Activated CD8-positive, alpha-beta memory T cell treated with anti-CD3 and anti-CD28 coated beads for 1 hour (primary cell): ENCODE measurements around the gene SGK1.
"Not testable (repeated sequence)": the region's sequence is repeated elsewhere in the genome, so short reads cannot be mapped to it uniquely, and the experiment has no call there.

Experiments used
- DNase-seq, 2 donors: peaks; one replicate each; pipeline ENCODE4 v3.0.0-alpha.2; 2020; ENCODE audit warnings: low read depth in 1 of 2; ENCODE audit errors: extremely low read depth in 1 of 2

SGK1 gene

DNA sequence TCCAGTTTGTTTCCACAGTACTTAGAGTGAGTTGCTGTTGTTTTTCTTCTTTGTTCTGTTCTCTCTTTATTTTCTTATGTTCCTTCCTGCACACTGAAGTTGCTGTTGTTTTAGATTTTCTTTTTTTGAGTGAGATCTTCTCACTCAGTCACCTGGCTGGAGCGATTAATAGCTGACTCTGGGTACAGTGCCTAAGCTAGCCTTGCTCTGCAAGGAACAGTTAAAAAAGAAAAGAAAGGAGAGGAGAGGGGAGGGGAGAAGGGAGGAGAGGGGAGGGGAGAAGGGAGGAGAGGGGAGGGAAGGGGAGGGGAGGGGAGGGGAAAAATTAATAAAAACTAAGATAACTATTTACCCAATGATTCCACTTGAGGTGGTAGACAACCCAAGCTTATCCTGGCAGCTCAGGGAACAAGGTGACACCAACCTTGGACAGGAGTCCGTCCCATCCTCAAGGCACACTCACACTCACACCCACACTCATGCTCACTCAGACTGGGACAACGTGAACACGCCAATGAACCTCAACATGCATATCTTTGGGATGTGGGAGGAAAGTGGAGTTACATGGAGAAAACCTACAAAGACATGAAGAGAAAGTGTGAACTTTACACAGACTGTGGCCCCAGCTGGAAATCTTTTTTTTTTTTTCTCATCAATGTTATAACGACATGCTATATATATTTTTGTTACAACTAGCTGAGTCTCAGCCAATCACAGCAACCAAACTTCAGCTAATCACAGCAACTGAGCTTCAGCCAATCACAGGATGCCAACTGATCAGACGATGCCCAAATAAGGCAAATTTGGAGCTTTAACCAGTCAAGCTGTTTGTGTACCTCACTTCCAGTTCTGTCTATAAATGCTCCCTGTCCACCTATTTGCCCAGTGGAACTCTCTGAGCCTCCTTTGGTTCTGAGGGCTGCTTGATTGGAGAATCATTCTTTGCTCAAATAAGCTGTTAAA, 124.1 kb downstream of the SGK1 start:
- DNase-seq, result no peak

DNA sequence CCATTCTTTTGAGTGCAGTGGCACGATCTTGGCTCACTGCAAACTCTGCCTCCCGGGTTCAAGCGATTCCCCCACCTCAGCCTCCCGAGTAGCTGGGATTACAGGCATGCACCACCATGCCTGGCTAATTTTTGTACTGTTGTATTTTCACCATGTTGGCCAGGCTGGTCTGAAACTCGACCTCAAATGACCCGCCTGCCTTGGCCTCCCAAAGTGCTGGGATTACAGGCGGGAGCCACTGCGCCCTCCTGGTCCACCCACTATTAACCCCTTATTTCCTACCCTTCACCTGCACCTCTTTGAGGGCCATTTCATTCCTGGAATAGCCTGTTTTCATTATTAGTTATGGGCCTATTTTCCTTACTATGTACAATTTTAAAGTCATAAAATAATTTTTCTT, 125.3 kb downstream of the SGK1 start:
- not testable (repeated sequence) for DNase-seq

DNA sequence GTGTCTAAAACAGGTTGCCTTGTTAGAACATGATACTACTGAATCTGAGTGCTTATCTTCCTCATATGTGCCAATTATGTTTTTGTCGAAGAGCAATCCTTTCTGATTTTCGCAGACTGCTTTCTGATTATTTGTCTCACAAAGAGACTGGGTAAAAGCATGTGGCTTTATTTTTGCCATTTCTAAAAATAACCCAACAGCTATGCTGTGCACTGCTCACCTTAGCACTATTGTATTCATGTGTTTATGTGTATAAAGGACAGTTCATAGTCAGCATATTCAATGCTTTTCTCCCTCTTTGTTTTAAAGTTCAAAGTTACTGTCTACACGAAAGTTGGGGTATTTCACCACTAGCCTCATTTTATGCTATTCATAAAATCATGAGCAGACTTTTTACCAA, 127.0 kb downstream of the SGK1 start:
- no peak for DNase-seq

DNA sequence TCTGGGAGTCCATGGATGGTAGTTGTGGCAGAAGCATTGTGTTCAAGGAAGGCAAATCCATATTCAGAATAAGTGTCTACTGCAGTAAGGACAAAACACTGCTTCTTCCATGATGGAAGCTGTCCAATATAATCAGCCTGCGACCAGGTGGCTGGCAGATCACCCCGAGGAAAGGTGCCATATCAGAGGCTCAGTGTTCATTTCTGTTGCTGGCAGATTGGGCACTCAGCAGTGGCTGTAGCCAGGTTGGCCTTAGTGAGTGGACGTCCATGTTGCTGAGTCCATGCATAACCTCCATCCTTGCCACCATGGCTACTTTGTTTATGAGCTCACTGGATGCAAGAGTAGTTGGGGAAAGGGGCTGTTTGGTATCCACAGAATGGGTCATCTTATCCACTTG, 130.2 kb downstream of the SGK1 start:
- DNase-seq, result no peak

DNA sequence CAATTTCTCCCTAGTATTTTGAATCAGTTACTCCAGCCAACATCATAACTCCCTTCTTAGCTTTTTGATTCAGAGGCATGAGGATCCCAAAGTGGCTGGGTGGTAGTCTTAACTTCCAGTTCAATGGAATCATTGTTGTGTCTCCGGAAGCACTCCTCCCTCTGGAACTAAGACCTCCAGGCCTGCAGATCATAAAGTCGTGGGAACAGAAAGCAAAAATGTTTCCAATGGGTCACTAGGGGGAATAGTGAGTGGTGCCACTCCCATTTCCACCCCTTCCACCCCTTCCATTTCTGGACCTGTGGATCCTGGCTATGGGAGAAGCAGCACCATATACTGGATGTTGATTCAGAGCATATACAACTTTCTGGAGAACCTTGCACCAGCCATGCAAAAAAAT, 130.8 kb downstream of the SGK1 start:
- DNase-seq, result no peak

DNA sequence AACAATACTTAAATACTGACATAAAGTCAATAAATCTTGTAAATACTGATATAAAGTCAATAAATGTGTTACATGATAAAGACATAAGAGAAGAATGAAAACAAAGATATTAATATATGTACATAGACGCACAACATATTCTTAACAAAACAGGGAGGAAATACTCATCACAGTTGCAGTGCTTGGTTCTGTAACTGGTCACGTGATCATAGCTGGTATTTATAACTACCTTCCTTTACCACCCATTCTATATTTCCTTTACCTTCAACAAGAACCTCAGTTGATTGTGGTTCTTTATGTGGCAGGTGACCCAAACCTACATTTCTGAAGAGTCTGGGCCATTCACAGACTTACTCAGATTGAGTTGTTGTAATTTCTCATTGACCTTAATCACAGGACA, 131.6 kb downstream of the SGK1 start:
- no peak for DNase-seq

DNA sequence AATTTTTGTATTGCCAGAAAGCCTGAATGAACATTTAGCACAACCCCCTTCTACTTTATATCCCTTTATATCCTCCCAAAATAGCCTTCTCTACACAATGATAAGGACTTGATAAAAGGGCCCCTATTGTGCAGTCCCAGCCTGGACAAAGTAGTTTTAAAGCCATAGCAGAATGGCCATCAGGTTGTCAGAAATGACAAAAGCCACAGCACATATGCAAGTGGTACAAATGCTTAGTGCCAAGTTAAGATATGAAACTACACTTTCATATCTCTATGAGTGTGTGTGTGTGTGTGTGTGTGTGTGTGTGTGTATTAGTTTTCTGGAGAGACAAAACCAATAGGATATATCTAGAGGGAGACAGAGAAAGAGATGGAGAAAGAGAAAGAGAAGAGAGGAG, 132.6 kb downstream of the SGK1 start:
- DNase-seq, result no peak

DNA sequence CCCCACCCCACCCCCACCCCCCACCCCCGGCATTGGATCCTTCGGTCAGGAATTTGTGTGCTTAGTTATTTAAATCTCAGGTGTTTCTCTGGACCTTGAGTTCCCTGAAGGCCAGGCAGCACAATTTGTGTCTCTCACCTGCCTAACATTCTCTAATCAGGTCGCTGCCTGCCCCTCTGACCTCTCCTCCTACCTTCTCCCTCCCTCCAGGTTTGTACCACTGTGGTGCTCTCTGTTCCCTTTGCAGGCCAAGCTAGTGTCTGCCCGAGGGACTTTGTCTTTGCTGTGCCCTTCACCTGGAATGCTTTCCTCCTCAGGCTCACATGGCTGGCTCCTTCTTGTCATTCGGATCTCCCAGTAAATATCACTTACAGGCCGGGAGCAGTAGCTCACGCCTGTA, 134.1 kb downstream of the SGK1 start:
- DNase-seq, result no peak

DNA sequence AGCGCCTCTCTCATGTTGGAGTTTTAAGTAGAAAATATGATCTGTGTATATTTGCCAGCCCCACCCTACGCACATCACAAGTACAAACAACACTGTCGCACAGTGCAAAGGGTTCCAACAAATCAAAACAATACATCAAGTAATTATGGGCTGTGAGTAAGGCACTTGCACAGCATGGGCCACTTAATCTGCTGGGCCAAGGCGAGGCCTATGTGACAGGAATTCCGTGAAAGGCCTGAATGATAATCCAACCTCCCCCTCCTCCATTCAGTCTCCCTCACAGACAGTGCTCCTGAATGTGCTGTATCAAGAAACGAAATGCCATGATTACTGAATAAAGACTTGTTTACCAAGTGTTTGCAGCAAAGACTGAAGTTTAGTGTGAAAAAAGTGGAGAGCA, 135.4 kb downstream of the SGK1 start:
- DNase-seq, result no peak

DNA sequence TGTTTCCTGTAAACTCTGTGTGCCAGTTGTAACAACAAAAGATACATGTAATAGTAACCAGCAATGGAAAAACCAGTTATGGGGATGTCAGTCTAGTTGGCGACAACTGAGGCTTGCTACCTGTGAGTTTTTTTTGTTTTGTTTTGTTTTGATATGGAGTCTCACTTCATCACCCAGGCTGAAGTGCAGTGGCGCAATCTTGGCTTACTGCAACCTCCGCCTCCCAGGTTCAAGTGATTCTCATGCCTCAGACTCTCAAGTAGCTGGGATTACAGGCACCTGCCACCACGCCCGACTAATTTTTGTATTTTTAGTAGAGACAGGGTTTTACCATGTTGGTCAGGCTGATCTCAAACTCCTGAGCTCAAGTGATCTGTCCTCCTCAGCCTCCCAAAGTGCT, 136.2 kb downstream of the SGK1 start:
- not testable (repeated sequence) for DNase-seq

DNA sequence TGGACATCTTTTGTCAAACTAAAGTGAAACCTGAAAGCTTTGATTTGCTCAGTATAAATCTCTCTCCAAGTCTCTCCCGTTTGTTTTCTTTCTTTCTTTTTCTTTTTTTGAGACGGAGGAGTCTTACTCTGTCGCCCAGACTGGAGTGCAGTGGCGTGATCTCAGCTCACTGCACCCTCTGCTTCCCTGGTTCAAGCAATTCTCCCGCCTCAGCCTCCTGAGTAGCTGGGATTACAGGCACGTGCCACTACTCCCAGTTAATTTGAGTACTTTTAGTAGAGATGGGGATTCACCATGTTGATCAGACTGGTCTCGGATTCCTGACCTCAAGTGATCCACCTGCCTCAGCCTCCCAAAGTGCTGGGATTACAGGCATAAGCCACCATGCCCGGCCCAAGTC, 136.7 kb downstream of the SGK1 start:
- DNase-seq, result not testable (repeated sequence)

DNA sequence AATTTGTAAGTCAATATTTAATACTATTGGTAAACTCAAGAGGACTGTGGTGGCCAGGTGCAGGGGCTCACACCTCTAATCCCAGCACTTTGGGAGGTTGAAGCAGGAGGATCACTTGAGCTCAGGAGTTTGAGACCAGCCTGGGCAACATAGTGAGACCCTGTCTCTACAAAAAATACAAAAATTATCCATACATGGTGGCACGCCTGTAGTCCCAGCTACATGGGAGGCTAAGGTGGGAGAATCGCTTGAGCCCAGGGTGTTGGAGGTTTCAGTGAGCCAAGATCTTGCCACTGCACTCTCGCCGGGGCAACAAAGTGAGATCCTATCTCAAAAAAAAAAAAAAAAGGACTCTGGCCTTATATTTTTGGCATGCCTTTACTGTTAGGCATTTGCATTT, 137.4 kb downstream of the SGK1 start:
- not testable (repeated sequence) for DNase-seq

DNA sequence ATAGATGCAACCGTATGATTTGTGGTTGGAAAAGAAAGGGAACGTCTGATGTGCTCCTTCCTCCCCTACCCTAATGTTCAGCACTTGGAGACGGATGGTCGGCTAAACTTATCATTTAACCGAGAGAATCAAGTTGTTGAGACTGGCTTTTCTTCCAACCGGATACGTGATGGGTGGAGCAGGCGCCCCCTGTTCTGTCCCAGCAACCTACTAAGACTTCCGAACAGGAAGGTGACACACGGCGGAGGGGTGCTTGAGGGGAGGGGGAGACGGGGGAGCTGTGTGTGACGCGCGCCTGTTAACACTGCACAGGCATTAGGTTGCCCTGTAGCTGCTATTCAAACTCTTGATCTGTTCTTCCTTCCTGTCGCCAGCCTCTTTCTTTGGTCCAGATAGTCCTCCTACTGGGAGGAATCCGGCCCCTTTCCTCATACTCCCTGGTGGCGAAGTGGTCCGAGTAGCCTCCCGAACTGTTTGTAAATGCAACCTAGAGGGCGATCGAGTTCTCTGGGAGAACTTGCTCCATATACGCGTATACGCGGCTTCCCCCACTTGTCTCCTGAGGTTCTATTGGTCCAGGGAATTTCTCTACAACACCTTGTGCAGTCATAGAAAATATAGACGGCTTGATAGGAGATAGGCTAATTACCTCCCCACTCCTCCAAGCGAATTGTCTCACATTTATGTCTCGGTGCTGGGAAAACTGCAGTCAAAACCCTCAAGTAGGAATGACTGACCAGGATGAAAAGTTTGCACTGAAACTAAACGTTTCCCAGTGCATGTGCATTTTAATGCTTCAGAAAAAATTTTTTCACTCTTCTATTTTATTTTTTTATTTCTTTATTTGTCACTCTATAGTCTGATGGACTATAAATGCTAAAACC, 139.5 kb downstream of the SGK1 start:
- peak; percentile 62 to 78 for DNase-seq

DNA sequence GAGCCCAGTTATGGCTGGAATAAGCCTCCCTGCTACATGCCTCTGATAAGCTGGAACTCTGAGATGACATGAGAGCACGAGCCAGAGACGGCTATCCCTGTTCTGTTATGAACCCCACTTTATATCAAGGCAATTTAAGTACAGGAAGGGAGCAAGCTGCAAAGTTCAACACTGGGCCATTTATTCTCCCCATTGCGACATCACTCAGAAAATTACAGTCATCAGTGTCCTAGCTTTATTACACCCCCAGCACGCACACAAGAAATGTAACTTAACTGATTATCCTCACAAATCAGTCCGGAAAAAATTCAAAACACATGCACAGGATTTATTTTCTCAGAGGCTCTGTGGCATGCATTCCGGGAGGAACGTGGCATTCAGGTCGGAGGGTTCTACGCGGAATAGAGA, 140.2 kb downstream of the SGK1 start:
- no peak for DNase-seq

DNA sequence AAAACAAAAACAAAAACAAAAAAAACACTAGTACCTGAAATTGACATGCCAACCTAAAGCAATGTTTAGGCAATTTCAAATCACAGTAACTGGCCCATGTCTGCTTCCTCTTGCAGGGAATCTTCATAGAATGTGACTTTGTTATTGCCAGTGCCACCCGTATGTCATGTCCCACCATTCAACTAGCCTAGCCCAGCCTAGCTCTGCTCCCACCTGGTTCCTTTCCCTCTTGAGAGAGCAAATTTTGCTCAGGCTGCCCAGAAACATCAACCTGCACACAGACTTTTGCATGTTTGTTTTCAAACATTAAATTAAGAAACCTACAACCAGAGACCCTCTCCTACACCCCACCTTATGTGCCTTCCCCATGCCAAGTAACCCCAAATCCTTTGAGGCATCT, 140.7 kb downstream of the SGK1 start:
- no peak for DNase-seq

DNA sequence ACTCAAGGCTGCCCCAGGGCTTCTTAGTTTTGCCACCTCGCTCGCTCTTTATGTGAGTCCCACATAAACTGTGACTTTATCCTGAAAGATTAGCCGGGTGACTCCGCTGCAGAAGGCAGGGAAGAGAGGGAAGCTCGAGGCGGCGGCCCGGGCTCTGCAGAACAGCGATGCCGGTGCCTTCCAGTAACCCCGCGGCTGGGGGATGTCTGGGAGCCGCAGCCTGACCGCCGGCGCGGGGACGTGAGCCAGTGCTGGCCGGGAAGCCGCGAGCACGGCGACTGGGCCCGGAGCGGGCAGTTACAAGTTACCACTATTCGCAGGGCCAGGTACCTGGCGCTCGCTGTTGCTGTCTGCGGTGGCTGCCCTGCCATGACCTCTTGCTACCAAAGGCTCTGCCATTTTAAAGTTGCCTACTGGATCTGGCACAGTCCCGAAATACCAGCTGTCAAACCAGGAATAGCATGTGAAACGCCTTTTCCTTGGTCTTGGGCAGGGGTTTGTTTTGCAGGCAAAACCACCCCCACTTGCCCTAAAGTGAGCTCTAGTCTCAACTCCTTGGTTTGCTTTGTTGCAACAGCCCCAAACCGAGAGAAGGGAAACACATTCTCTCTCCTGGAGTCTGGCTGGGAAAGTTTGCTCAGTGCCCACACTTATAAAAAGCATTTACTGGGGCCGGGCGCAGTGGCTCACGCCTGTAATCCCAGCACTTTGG, 141.5 kb downstream of the SGK1 start:
- DNase-seq, result no peak

DNA sequence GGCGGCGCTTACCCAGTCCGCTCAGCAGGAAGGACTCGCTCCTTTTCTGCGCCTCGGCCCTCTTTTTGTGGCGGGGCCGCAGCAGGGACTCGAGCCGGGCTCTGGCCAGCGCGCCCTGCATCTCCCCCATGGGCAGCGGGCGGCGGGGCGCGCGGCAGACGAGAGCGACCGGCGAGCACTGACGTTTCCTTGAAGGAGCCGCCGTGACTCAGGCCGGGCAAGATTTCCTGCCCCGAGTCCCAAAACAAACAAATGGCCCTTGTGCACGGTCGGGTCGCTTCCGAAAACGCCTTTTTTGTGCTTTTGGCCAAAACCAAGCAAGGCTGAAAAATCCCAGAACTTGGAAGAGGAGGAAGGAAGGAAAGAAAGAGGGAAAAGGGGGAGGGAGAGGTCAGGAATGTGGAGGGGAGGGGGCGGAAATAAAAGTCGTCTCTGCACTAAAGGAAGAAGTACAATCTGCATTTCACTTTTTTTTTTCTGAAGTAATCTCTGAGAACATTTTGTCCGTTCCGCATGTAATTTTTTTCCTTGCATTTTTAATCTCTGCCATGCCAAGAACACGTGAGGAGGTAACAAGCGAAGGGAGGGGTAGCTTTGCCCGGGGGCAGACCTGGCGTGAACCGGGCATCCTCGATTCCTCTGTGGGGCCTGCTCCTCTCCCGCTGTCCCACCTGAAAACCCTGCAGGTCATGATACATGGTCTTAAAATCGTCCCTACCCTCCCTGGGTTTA, 142.2 kb downstream of the SGK1 start:
- DNase-seq, result peak in 1 of 2 donors; percentile 17

DNA sequence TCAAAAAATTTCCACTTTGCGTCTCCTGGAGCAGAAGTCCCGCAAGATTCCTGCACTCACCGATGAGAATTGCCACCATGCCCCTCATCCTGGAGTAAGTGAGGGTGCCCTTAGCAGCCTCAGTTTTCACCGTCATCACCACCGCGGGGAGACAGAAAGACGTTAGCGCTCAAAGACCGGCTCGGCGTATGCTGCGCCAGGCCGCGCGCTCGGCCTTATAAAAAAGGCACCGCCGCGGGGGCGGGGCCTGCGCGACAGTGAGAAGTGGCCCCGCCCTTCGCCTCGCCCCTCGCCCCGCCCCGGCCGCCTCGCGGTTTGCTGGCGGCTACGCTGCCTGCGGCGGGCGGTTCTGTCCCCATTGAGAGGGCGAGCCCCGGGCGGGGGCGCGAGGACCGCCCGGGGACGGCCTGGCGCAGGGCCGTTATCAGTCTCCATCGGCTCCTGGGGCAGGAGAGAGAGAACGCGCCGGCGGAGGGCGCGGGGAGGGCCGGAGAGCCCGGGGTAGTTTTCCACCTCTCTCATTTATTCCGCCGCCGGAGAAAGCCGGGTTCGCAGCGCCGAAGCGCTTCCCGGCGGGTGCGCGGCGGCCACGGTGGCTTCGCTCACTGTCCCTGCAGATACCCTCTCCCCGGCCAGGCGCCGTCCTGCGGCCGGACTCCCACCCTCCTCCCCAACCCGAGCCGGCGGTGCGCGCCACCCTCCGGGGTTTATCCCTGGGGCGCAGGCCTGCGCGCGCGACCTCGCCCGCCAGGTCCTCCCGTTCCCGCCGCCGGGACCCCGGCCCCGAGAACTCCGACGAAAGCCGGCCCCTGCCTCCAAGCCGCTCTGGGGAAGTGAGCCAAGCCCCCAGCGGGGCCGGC, 143.0 kb downstream of the SGK1 start:
- DNase-seq, result peak; percentile 80 to 96

DNA sequence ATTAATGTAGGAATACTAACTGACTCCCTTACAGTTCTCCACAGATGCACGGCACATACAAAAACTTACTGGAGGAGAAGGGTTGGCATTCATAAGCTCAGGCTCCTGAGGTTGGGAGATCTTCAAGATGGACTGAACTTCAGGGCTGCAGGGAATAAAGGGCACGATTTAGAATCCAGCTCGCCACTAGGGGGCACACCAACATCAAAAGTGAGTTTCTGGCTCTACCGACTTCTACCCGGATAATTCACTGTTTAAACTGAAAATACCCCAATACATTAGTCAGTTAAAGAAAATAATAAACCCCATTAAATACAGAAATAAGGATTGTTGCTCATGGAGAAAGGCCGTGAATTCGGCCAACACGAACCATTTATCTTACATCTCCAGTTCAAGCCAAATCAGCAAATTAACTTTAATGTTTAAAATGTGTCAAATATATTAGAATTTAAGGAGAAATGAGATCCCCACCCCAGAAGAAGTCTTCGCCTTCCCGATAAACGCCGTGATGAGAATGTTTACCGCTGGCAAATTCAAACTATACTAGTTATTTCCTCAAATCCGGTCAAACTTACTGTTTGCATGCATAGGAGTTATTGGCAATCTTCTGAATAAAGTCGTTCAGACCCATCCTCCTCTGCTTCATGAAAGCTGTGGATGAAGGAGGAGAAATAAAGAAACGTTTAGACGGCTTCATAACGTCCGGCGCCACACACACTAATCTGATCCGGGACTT, 143.8 kb downstream of the SGK1 start:
- peak; percentile 80 to 85 for DNase-seq
